ENCODE results near the gene UTP20. TPM values are rescaled to one million over a fixed set of nuclear protein-coding genes. Genes with fewer than 3 reads are reported as not detected.
"Not testable (repeated sequence)": the region's sequence is repeated elsewhere in the genome, so short reads cannot be mapped to it uniquely, and the experiment has no call there.

Gene UTP20
- total RNA-seq, 1 donor from 2014 or later: 12.1 TPM

DNA sequence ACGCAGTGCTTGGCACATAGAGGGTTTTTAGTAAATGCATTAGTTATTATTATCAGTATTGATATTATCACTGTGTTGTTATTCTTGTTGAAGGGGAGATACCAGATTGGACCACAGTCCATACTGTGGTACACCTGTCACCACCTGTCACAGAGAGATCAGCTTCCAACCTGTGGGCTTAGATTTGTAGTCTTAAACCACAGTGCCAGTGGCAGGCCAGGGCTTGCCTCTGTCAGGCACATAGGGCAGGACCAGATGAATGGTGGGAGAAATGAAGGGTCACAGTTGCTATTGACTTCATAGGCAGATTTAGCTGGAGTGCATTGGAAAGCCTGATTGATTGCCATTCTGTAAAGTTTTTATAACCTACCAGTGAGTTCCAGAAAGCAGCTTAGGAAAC is 92.5 kb downstream of the UTP20 start:
- Mint-ChIP-seq H3K4me1 (ENCODE audit: low read depth, unreplicated experiment) (no peaks in the 10 kb centered on the region), H3K36me3 (ENCODE audit: unreplicated experiment) (peaks cover 4% of the 10 kb centered on the region), H3K27ac (ENCODE audit: unreplicated experiment) (no peak overlapping the region), H3K9me3 (ENCODE audit: unreplicated experiment) (peaks cover 1% of the 10 kb centered on the region), H3K4me3 (ENCODE audit: unreplicated experiment) (no peak overlapping the region), H3K27me3 (ENCODE audit: unreplicated experiment) (peaks cover 2% of the 10 kb centered on the region)
- TF ChIP-seq, protein P1, sequence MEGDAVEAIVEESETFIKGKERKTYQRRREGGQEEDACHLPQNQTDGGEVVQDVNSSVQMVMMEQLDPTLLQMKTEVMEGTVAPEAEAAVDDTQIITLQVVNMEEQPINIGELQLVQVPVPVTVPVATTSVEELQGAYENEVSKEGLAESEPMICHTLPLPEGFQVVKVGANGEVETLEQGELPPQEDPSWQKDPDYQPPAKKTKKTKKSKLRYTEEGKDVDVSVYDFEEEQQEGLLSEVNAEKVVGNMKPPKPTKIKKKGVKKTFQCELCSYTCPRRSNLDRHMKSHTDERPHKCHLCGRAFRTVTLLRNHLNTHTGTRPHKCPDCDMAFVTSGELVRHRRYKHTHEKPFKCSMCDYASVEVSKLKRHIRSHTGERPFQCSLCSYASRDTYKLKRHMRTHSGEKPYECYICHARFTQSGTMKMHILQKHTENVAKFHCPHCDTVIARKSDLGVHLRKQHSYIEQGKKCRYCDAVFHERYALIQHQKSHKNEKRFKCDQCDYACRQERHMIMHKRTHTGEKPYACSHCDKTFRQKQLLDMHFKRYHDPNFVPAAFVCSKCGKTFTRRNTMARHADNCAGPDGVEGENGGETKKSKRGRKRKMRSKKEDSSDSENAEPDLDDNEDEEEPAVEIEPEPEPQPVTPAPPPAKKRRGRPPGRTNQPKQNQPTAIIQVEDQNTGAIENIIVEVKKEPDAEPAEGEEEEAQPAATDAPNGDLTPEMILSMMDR (IDR thresholded peaks at IDR 0.05; ENCODE audit: partially characterized antibody, unreplicated experiment): no peak
- DNase-seq: no peak

DNA sequence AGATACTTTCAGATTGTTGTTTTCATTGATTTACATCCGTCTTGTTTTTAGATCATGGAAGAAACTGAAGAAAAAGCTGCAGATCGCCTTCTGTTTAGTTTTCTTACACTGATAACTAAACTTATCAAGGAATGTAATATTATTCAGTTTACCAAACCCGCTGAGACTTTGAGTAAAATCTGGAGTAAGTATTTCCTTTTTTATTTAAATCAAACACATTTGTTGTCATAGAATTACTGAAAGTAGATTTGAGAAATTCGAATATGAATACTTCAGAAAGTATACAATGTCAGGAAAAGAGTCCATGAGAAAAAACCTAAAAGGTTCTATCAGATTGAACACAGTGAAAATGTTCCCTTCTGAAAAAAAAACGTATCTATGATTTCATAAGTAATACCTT is 95.7 kb downstream of the UTP20 start:
- Mint-ChIP-seq H3K4me3 (ENCODE audit: unreplicated experiment) (no peak overlapping the region), H3K9me3 (ENCODE audit: unreplicated experiment) (peaks cover 1% of the 10 kb centered on the region), H3K4me1 (ENCODE audit: low read depth, unreplicated experiment) (no peaks in the 10 kb centered on the region), H3K27ac (ENCODE audit: unreplicated experiment) (no peak overlapping the region), H3K36me3 (ENCODE audit: unreplicated experiment) (peaks cover 4% of the 10 kb centered on the region), H3K27me3 (ENCODE audit: unreplicated experiment) (peaks cover 4% of the 10 kb centered on the region)
- TF ChIP-seq, protein P1 (IDR thresholded peaks at IDR 0.05; ENCODE audit: partially characterized antibody, unreplicated experiment): no peak
- no peak for DNase-seq

DNA sequence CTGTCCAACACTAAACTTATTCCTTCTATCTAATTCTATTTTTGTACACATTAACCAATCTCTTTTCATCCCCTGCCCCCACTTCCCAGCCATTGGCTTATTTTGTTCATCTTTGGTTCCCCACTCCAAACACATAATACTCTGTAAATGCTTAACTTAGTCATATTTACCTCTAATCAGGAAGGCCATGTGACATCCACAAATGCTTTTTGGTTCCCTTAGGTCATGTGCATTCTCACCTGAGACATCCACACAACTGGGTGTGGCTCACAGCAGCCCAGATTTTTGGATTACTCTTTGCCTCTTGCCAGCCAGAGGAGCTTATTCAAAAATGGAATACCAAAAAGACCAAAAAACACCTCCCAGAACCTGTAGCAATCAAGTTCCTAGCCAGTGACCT is 99.2 kb downstream of the UTP20 start:
- Mint-ChIP-seq H3K9me3 (ENCODE audit: unreplicated experiment) (no peaks in the 10 kb centered on the region), H3K4me3 (ENCODE audit: unreplicated experiment) (no peak overlapping the region), H3K27ac (ENCODE audit: unreplicated experiment) (no peak overlapping the region), H3K27me3 (ENCODE audit: unreplicated experiment) (peaks cover 4% of the 10 kb centered on the region), H3K4me1 (ENCODE audit: low read depth, unreplicated experiment) (no peaks in the 10 kb centered on the region), H3K36me3 (ENCODE audit: unreplicated experiment) (no peaks in the 10 kb centered on the region)
- no peak for DNase-seq
- TF ChIP-seq, protein P1 (IDR thresholded peaks at IDR 0.05; ENCODE audit: partially characterized antibody, unreplicated experiment): no peak

DNA sequence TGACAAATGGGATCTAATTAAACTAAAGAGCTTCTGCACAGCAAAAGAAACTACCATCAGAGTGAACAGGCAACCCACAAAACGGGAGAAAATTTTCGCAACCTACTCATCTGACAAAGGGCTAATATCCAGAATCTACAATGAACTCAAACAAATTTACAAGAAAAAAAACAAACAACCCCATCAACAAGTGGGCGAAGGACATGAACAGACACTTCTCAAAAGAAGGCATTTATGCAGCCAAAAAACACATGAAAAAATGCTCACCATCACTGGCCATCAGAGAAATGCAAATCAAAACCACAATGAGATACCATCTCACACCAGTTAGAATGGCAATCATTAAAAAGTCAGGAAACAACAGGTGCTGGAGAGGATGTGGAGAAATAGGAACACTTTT is 111.3 kb downstream of the UTP20 start:
- H3K4me3 Mint-ChIP-seq (ENCODE audit: unreplicated experiment); DNase-seq; H3K27ac Mint-ChIP-seq (ENCODE audit: unreplicated experiment); H3K36me3 Mint-ChIP-seq (ENCODE audit: unreplicated experiment); H3K9me3 Mint-ChIP-seq (ENCODE audit: unreplicated experiment); H3K4me1 Mint-ChIP-seq (ENCODE audit: low read depth, unreplicated experiment); H3K27me3 Mint-ChIP-seq (ENCODE audit: unreplicated experiment): not testable (repeated sequence)

DNA sequence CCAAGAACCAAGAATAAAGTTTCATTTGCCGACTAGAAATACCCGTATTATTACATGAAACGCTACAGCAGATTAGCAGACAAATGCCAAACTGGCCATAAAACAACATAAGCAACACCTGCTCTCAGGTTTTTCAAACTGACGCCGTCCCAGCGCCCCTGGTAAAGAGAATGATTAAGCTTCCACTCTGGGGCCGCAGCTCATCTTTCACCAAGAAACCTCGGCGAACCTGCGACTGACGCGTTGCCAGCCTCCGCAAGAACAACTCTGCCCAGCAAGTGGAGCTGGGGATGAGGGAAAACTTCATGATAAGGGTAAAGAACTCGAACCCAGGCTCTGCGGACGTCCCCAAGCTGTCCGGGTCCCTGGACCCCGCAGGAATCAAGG is 127.1 kb downstream of the UTP20 start:
- DNase-seq: no peak
- TF ChIP-seq, protein P1 (IDR thresholded peaks at IDR 0.05; ENCODE audit: partially characterized antibody, unreplicated experiment): no peak

More for the DNA sequence above, 127.1 kb downstream of the UTP20 start:
- Mint-ChIP-seq H3K9me3 (ENCODE audit: unreplicated experiment) (peaks cover 2% of the 10 kb centered on the region), H3K27ac (ENCODE audit: unreplicated experiment) (peak overlapping the region; percentile 93), H3K27me3 (ENCODE audit: unreplicated experiment) (peaks cover 2% of the 10 kb centered on the region), H3K4me1 (ENCODE audit: low read depth, unreplicated experiment) (peaks cover 6% of the 10 kb centered on the region), H3K36me3 (ENCODE audit: unreplicated experiment) (no peaks in the 10 kb centered on the region), H3K4me3 (ENCODE audit: unreplicated experiment) (peak overlapping the region; percentile 99)
